22Rv1 (cell line): ENCODE results near the gene C1orf21.

Experiments
- H3K27ac ChIP-seq: fragments of 450-650 bp; 2 replicates; pipeline ENCODE4 v1.5.1; 2017
- ZFX ChIP-seq: fragments of 450-650 bp; IDR thresholded peaks from 2 replicates; pipeline ENCODE4 v1.6.1; 2017; ENCODE audit warnings: antibody characterized with exemption, borderline replicate concordance
- TF ChIP-seq, protein P1 (sequence below): fragments of 450-650 bp; IDR thresholded peaks from 2 replicates; pipeline ENCODE4 v1.5.1; 2017; ENCODE audit warnings: mild to moderate bottlenecking

Gene C1orf21

DNA sequence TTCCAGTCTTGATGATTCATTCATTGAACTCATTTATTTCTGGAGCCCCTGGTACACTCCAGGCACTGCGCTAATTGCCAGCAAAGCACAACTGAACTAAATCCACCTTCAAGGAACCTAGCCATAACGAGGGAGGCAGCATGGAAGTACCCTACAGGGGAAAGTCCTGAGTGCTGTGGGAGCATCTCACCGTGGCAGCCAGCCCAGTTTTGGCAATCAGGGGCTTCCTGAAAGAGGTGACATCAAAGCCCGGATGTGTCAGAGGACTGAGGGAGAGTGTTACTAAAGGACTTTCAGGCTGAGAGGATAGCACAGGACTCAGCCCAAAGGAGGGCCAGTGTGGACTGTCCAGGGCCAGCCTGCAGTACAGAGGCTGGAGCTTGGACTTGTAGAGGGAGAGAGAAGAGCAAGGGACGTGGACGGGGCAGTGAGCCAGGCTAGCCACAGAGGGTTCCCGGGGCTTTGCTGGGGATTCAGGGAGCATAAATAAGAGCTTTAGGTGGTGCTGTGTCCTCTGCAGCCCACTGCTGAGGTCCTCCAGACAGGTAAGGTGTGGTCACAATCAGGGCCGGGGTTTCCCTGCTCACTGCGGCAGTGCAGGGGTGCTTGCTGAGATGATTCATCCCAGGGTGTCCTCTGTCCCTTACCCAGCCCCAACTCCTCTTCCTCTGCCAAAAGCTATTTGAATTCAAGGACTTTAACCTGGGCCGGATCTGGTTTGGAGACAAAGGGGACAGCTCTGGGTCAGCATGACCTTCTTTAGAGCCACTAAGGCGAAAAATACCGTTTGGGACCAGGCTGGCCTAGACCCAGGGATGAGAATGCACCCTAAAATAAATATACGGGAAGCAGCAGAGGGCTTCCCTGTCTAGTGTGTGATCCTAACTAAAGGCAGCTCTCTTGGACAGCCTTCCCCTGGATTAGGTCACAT, 239.5 kb downstream of the C1orf21 start:
- no peak overlapping the region for H3K27ac ChIP-seq
- no peak for TF ChIP-seq ZFX
- TF ChIP-seq, protein P1, sequence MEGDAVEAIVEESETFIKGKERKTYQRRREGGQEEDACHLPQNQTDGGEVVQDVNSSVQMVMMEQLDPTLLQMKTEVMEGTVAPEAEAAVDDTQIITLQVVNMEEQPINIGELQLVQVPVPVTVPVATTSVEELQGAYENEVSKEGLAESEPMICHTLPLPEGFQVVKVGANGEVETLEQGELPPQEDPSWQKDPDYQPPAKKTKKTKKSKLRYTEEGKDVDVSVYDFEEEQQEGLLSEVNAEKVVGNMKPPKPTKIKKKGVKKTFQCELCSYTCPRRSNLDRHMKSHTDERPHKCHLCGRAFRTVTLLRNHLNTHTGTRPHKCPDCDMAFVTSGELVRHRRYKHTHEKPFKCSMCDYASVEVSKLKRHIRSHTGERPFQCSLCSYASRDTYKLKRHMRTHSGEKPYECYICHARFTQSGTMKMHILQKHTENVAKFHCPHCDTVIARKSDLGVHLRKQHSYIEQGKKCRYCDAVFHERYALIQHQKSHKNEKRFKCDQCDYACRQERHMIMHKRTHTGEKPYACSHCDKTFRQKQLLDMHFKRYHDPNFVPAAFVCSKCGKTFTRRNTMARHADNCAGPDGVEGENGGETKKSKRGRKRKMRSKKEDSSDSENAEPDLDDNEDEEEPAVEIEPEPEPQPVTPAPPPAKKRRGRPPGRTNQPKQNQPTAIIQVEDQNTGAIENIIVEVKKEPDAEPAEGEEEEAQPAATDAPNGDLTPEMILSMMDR: no peak

DNA sequence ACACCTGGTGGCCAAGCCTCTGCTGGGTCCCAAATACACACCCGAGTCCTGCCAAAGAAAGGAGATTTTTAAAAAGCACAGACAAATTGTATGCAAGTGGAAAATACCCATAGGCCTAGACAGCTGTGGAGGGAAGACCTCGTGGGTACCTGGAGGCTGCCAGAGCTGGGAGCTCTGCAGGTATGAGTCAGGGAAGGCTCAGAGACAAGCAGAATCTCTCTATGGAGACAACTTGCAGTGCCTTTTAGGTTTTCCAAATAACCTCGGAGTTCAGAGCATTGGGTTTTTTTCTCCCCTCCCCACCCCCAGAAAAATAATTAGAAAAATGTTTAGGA, 240.1 kb downstream of the C1orf21 start:
- H3K27ac ChIP-seq: no peak overlapping the region
- TF ChIP-seq, protein P1: no peak
- TF ChIP-seq ZFX: no peak

DNA sequence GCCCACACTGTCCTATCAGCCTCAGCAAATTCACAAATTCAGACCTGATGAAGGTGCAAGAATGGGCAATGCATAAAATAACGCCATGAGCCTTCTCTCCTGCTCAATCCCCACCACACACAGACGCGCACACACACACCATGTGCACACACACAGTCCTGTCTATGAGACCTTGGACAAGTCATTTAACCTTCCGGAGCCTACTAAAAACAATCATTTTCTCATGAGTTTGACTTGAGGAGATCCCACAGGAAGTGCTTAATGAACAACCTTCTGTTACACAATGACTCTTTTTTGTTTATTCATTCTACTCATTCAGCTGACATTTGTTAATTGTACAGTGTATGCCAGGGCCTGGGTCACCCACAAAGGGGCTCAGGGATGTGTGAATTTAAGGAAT, 242.4 kb downstream of the C1orf21 start:
- TF ChIP-seq, protein P1: no peak
- no peak for TF ChIP-seq ZFX

DNA sequence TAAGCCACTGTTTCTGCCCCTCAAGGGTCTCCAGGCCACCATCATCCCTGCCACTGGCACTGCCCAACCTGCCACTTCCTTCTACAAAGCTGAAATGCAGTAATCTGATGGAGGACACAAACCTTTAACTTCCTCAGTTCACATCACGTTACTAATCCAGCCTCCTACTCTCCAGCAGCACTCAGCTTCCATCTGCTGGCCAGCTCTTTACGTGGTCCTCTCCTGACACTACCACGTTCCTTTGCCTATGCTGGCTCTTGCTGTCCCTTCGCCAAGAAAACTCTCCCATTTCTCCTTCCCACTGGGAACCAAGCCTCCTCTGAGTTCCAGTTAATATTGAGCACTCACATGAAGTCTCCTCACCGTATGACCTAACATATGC, 243.8 kb downstream of the C1orf21 start:
- TF ChIP-seq, protein P1: no peak
- TF ChIP-seq ZFX: no peak
- peak overlapping the region; percentile 66; the same call in 1 of the 2 replicates for H3K27ac ChIP-seq

More for the DNA sequence above, 242.4 kb downstream of the C1orf21 start:
- H3K27ac ChIP-seq: peak overlapping the region; percentile 66

DNA sequence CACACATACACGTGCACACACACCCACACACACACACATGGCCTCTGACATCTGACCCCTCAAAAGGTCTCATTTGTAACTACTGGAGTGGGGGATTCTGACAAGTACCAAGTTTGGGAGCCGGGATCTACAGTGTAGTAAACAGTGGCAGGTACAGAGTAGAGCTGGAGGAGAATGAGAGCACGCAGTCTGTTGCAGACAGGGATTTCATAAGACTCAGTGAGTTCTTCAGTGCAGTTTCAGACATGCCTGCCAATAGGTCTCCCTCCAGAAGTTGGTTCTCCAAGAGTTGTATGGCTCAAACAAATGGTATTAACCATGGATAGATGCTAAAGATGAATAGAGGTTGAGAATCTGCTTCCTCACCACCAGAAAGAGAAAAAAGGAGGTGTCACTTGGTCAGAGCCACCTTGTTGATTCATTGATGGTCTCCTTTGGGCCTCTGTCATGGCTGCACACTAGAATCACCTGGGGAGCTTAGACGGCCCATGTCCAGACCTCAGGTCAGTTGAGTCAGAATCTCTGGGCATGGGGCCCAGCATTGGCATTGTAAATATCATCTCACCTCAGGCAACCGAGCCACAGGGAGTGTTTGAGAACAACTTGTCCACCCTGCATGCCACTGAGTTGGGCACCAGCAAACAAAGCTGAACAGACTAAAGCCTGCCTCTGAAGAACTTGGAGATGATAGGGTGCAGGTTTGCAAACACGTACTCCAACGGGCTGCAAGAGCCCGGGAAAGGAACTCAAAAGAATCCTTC, 245.8 kb downstream of the C1orf21 start:
- TF ChIP-seq, protein P1: no peak
- TF ChIP-seq ZFX: no peak
- peak overlapping the region; percentile 66 for H3K27ac ChIP-seq

DNA sequence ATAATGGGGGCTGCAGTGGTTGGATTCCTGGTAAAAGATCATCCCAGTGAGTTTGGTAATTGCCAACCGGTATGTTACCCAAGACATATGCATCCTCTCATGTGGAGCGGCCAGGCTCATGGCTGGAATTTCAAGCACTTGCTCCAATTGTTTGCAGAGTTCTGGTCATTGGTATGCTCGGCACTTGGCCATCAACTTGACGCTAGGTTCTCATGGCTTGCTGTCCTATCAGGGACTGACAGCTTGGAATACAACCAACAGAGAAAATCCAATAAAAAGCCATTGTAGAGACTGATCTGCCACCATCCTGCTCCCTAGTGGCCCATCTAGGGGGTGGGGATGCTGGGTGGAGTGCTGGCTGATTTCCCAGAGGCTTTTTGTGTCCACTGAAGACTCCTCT, 247.0 kb downstream of the C1orf21 start:
- peak overlapping the region; percentile 66 for H3K27ac ChIP-seq
- TF ChIP-seq, protein P1: no peak
- TF ChIP-seq ZFX: no peak
